ENCODE measurements around the gene GRIK4.
"Not testable (repeated sequence)": the region's sequence is repeated elsewhere in the genome, so short reads cannot be mapped to it uniquely, and the experiment has no call there.

GRIK4 gene

DNA sequence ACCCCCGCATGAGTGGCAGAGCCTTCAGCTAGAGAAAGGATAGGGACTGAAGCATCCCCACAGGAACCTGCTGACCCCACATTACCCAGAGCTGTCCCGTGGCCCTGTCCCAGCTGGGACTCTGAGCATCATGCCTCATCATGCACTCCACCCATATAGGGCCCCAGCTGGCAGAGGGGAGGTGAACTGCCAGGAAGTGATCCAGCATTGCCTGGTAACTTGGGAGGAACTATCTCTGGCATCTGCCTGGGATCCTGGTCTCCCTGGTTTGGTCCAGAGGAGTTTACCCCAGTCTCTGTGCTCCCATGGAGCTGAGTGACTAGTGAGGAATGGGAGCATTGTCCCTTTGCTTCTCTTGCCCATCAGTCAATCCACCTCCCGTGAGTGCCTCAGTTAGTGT is 228.8 kb downstream of the GRIK4 start:
- Mint-ChIP-seq H3K4me3 (no peak overlapping the region), H3K9me3 (no peaks in the 10 kb centered on the region), H3K27ac (no peak overlapping the region), H3K4me1 (ENCODE audit: low read depth in 2 of 2) (no peaks in the 10 kb centered on the region), H3K27me3 (peaks cover 12 to 35% of the 10 kb centered on the region in 2 donors), H3K36me3 (ENCODE audit: insufficient read depth) (no peaks in the 10 kb centered on the region)
- no peak for DNase-seq
- ATAC-seq (replicated peaks), result no peak

DNA sequence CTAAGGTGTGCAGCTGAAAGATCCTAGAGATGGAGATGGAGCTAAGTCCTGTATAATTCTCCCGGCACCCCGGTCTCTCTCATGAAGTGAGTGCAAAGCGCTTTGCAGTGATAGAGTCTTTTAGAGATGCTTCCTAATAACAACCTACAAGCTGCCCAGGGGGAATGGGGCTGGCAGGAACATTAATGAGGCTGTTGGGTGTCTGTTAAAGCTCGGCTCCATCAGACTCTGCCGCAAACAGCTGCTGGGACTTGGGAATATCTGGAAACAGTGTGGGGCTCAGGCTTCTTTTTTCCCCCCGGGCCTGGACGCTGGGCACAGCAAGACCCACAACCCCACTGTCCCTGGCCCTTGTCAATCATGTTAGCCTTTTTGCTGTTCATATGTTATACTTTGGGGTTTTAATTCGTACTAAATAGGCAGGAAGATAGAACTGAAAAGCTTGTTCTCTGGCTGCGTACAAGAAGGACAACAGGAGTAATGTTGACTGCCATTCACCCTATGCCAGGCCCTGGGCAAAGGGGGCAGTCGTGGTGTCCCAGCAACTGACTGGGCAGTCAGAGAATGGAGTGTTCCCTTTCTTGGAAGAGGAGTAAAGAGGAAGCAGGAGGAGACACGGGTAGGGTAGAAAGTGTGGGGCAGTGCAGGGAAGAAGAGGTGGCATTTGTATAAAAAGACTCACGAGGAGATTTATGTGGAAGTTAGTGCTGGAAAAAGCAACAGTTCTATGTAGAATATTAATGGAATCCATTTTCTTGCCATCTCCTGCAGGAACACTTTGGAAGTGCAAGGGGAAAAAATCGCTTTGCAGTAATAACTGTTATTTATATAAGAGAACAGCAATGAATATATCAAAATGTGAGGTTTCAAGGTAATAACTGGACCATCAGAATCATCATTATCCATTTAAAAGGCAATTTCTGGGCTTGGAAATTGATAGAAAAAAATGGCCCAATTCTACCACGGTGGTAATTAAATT is 232.8 kb downstream of the GRIK4 start:
- Mint-ChIP-seq H3K27ac (no peak overlapping the region), H3K9me3 (no peaks in the 10 kb centered on the region), H3K27me3 (peaks cover 25 to 74% of the 10 kb centered on the region in 2 donors), H3K4me3 (no peak overlapping the region), H3K36me3 (ENCODE audit: insufficient read depth) (no peaks in the 10 kb centered on the region), H3K4me1 (ENCODE audit: low read depth in 2 of 2) (no peaks in the 10 kb centered on the region)
- ATAC-seq (replicated peaks) (no peak), DNase-seq (no peak)

DNA sequence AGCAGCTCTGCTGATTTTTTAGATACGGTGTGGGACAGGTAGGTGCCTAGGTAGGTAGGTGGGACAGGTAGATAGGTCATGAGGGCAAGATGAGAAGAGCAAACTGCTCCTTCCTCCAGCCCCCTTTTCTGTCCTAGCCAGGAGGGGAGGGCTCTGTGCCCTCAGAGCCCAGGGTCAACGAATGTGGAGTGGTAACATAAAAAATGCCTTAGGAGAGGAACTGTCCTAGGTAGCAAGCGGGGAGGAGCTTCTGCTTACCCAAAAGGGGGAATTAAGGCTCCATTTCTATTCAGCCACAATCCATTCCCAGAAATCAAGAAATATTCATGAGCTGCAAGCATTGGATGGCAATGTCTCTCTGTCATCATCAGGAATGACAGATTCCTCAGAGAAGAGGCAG is 234.8 kb downstream of the GRIK4 start:
- no peak overlapping the region for H3K4me3 Mint-ChIP-seq
- no peaks in the 10 kb centered on the region for H3K36me3 Mint-ChIP-seq (ENCODE audit: insufficient read depth)
- no peaks in the 10 kb centered on the region for H3K9me3 Mint-ChIP-seq
- H3K27ac Mint-ChIP-seq, result no peak overlapping the region
- ATAC-seq (replicated peaks), result no peak
- no peaks in the 10 kb centered on the region for H3K4me1 Mint-ChIP-seq (ENCODE audit: low read depth in 2 of 2)
- H3K27me3 Mint-ChIP-seq, result peaks cover 30 to 89% of the 10 kb centered on the region in 2 donors
- DNase-seq, result no peak

DNA sequence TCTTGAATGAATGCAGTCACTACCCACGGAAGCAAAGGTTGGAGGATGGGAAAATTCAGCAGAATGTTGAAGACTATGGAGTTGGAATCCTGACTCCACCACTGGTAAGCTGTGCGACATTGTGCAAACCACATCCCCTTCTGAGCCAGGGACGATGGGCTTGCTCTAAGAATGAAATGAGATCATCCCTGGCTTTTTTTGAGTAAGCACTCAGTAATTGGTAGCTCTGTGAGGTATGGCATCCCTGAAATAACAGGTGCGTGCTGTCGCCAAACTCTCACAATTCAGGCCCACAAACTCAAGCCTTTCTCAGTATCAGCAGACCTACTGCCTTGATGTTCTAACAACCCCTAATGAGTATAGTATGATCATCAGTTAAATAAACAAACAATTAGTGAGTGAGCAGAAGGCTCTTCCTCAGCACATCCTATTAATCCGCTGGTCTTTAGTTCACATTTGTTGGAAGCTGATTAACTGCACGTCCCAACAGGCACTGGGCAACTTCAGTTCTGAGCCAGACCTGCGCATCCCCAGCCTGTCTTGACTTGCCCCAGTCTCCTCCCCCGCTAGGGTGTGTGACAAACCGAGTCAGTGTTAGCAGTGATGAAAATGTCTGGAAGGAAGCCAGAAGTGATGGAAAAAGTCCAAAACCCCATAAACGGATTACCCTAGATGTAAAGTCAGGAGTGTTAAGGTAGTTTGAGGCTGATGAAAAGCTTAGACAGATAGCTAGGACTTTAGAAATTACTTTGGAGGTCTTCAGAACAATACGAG is 235.5 kb downstream of the GRIK4 start:
- peaks cover 26 to 85% of the 10 kb centered on the region in 2 donors for H3K27me3 Mint-ChIP-seq
- no peaks in the 10 kb centered on the region for H3K9me3 Mint-ChIP-seq
- no peaks in the 10 kb centered on the region for H3K4me1 Mint-ChIP-seq (ENCODE audit: low read depth in 2 of 2)
- ATAC-seq (replicated peaks) (no peak), DNase-seq (no peak)
- H3K27ac Mint-ChIP-seq, result no peak overlapping the region
- H3K36me3 Mint-ChIP-seq (ENCODE audit: insufficient read depth), result no peaks in the 10 kb centered on the region
- H3K4me3 Mint-ChIP-seq, result no peak overlapping the region

DNA sequence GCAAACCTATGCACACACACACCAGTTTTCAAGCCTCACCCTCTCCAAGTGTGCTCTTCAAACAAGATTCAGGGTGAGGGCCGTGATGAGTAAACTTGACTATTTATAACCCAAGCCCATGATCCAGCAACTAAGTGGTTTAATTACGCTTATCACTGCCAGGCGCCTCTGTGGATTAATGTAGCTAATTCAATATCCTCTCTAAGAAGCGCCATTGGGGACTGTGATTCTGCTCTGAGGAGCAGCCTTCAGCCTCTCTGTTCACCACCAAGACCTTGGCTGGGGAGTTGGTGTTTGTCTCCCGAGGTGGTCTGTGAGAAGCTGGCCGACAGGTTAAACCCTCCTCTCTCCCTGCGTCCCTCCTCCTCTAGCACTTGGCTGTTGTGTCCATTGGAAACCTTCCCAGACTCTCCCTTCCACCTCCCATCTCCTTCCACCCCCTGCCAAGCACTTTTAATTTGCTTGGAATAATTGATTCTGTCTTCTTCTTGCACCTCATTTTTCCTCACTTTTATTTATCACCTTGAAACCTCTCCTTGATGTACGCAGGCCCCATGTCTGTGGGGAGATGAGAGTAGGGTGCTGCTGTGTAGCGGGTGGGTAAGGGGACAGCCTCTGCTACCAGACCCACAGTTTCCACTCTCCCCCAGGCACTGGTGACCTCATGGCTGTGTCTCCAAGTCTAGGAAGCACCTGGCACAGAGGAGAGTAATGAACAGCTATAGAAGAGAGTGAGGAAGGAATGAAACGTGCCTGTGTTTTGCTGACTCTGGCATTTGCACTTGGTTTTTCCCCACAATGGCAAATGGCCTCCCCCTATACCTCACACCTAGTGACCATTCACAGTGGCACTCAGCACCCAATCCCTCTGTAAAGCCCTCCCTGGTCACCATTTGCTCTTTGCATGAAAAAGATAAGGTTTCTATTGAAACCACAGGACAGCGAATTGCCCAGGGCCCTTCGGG is 236.6 kb downstream of the GRIK4 start:
- Mint-ChIP-seq H3K36me3 (ENCODE audit: insufficient read depth) (no peaks in the 10 kb centered on the region), H3K4me3 (no peak overlapping the region), H3K9me3 (no peaks in the 10 kb centered on the region), H3K4me1 (ENCODE audit: low read depth in 2 of 2) (no peaks in the 10 kb centered on the region), H3K27ac (no peak overlapping the region), H3K27me3 (peaks cover 26 to 90% of the 10 kb centered on the region in 2 donors)
- DNase-seq (no peak), ATAC-seq (replicated peaks) (no peak)

DNA sequence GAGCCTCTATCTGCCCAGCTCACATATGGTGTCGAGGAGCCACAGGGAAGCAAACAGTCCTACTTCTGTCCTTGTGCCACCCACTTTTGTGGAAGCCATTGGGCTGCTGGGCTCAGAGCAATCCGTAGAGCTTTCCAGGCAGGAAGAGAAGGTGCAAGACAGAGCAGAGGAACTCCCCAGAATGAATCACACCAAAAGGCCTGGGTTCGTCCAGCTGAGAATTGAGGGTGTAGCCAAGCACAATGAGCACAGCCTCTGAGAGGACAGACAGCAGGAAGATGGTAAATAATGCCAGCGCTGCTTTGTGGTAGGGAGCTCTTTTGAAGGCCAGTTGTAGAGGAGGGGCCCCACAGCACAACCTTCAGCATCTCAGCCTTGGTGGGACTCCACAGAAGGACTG is 237.8 kb downstream of the GRIK4 start:
- no peak for DNase-seq
- Mint-ChIP-seq H3K36me3 (ENCODE audit: insufficient read depth) (no peaks in the 10 kb centered on the region), H3K9me3 (no peaks in the 10 kb centered on the region), H3K27ac (no peak overlapping the region), H3K4me1 (ENCODE audit: low read depth in 2 of 2) (no peaks in the 10 kb centered on the region), H3K4me3 (no peak overlapping the region), H3K27me3 (peaks cover 23 to 88% of the 10 kb centered on the region in 2 donors)
- ATAC-seq (replicated peaks), result no peak

DNA sequence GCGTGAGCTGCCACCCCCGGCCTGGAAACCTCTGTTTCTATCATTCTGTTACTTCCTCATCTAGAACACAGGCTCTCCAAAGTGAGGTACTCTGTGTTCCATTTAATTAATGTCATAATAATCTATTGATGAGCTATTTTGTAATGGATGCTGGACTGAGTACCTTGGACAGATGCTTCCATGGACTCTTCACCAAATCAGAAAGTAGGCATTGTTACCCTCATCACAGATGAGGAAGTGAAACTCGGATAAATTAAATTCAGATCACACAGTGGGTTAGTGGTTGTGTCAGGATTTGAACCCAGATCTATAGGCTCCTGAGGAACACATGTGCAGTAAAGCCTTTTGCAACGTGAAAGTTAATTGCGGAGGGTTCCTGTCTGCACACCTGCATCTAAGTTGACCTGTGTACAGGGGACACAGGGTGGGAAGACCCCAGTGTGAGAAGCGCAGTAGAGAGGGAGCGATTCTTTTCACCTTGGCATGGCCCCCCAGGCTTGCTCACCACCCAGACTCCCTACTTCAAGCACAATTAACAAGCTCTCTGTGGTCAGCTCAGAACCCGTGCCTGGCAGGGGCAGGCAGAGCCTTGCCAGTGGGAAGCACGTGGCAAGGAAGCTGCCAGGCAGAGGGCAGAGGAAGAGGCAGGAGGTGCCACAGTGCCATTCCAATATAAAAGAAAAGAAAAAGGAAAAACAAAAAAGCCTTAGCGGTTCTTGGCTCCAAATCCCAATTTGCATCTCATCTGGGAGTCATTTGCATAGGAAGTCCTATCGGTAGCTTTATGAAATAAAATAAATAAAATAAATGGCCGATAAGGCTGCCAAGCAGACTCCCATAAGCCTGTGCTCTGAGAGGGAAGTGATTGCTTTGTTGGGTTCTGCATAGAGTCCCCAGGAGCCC is 239.3 kb downstream of the GRIK4 start:
- no peaks in the 10 kb centered on the region for H3K9me3 Mint-ChIP-seq
- ATAC-seq (replicated peaks) (no peak), DNase-seq (no peak)
- no peak overlapping the region for H3K27ac Mint-ChIP-seq
- H3K4me1 Mint-ChIP-seq (ENCODE audit: low read depth in 2 of 2), result no peaks in the 10 kb centered on the region
- H3K36me3 Mint-ChIP-seq (ENCODE audit: insufficient read depth), result no peaks in the 10 kb centered on the region
- peaks cover 18 to 82% of the 10 kb centered on the region in 2 donors for H3K27me3 Mint-ChIP-seq
- no peak overlapping the region for H3K4me3 Mint-ChIP-seq

DNA sequence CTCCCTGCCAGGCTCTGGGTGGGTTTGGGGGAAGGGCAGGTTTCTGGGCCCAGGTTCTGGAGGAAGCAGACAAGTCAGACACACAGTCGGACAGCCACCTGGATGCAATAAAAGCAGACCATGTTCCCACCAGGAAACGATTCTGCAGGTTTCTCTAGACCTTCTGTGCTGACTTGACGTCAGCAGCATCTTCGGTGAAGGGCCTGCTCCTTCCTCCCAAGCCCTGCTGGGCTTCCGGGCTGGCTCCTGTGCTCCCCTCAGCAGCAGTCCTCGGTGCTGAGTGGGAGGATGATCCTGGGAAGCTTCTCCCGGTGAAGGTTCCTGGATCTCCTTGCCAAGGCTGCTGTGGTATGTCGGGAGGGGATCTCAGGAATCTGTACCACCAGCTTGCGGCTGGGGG is 240.0 kb downstream of the GRIK4 start:
- H3K4me1 Mint-ChIP-seq (ENCODE audit: low read depth in 2 of 2), result no peaks in the 10 kb centered on the region
- no peak overlapping the region for H3K4me3 Mint-ChIP-seq
- ATAC-seq (replicated peaks), result no peak

DNA sequence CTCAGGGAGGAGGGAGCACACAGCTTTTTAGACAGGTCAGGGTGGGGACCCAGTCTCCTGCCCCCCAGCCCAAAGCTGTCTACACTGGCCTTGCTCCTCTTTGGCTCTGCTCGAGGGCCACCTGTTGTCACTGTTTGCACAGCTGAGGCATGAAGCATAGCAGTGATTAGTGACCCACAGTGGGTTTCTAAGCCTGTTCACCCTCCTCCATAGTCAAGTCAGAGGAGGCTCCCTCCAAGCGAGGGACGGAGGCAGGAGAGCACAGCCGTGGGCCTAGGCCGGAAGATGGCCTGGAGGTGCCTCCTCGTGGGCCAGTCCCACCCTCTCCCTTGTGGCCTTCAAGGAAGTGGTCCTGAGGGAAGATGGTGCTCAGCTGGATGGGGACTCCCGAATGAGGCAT is 241.1 kb downstream of the GRIK4 start:
- no peak for ATAC-seq (replicated peaks)
- no peak for DNase-seq
- no peak overlapping the region for H3K27ac Mint-ChIP-seq
- no peaks in the 10 kb centered on the region for H3K4me1 Mint-ChIP-seq (ENCODE audit: low read depth in 2 of 2)
- no peak overlapping the region for H3K4me3 Mint-ChIP-seq
- no peaks in the 10 kb centered on the region for H3K9me3 Mint-ChIP-seq
- peaks cover 13 to 64% of the 10 kb centered on the region in 2 donors for H3K27me3 Mint-ChIP-seq
- no peaks in the 10 kb centered on the region for H3K36me3 Mint-ChIP-seq (ENCODE audit: insufficient read depth)

More for the DNA sequence above, 240.0 kb downstream of the GRIK4 start:
- DNase-seq, result no peak
- H3K36me3 Mint-ChIP-seq (ENCODE audit: insufficient read depth), result no peaks in the 10 kb centered on the region
- H3K9me3 Mint-ChIP-seq, result no peaks in the 10 kb centered on the region
- peaks cover 13 to 75% of the 10 kb centered on the region in 2 donors for H3K27me3 Mint-ChIP-seq
- H3K27ac Mint-ChIP-seq, result no peak overlapping the region

DNA sequence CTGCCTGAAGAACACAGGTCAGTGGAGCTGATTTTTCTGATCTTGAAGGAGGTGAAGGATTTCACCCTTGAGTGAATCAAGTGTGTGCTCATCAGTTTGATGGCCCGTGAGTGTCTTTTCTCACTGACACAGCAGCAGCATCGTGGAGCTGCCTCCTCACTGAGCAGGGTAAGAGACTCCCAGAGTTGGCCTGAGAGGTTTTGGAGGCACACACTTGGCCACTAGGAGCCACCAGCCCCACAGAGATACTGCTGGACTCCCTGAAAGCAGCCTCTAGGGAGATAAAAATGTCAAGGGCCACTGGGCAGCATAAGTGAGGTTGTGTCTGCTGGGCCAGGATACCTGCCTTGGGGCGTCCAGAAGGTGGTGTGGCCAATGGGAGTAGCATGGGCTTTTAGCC is 245.4 kb downstream of the GRIK4 start:
- no peak for DNase-seq
- Mint-ChIP-seq H3K9me3 (no peaks in the 10 kb centered on the region), H3K4me3 (no peak overlapping the region)

DNA sequence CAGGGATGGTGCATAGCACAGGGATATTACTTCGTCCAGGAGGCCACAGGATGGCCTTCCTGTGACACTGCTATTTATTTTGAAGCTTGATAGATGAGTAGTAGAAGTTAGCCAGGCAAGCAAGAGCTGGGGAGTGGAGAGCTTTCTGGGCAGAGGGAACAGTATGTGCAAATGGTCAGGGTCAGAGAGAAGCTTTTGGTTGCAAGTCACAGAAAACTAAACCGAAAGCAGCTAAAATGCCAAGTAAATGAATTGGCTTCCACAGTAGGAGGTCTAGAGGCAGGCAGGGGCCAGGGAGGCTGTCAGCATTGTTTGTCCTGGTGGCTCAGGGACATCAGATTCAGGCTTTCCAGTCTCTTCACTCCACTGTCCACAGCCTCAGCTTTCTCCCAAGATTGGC is 247.5 kb downstream of the GRIK4 start:
- Mint-ChIP-seq H3K36me3 (ENCODE audit: insufficient read depth) (no peaks in the 10 kb centered on the region), H3K9me3 (no peaks in the 10 kb centered on the region), H3K4me1 (ENCODE audit: low read depth in 2 of 2) (no peaks in the 10 kb centered on the region), H3K27ac (no peak overlapping the region), H3K4me3 (no peak overlapping the region), H3K27me3 (peaks cover 33% of the 10 kb centered on the region in 2 donors)
- DNase-seq (no peak), ATAC-seq (replicated peaks) (no peak)

More for the DNA sequence above, 245.4 kb downstream of the GRIK4 start:
- no peaks in the 10 kb centered on the region for H3K36me3 Mint-ChIP-seq (ENCODE audit: insufficient read depth)
- peaks cover 16 to 30% of the 10 kb centered on the region in 2 donors for H3K27me3 Mint-ChIP-seq
- ATAC-seq (replicated peaks), result no peak
- no peak overlapping the region for H3K27ac Mint-ChIP-seq
- no peaks in the 10 kb centered on the region for H3K4me1 Mint-ChIP-seq (ENCODE audit: low read depth in 2 of 2)

DNA sequence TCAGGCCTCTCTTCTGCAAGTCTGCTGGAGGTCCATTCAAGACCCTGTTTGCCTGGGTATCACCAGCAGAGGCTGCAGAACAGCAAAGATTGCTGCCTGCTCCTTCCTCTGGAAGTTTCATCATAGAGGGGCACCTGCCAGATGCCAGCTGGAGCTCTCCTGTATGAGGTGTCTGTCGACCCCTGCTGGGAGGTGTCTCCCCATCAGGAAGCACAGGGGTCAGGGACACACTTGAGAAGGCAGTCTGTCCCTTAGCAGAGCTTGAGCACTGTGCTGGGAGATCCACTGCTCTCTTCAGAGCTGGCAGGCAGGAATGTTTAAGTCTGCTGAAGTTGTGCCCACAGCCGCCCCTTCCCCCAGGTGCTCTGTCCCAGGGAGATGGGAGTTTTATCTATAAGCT is 254.2 kb downstream of the GRIK4 start:
- H3K27me3 Mint-ChIP-seq, result peaks cover 58 to 71% of the 10 kb centered on the region in 2 donors
- ATAC-seq (replicated peaks), result not testable (repeated sequence)

More for the DNA sequence above, 254.2 kb downstream of the GRIK4 start:
- H3K4me3 Mint-ChIP-seq; H3K36me3 Mint-ChIP-seq (ENCODE audit: insufficient read depth); DNase-seq; H3K4me1 Mint-ChIP-seq (ENCODE audit: low read depth in 2 of 2); H3K9me3 Mint-ChIP-seq; H3K27ac Mint-ChIP-seq: not testable (repeated sequence)
